ENCODE results near the gene SLC2A5.

SLC2A5 gene

GRCh38 chr1:9059891-9060744, 9.3 kb downstream of the SLC2A5 start:
- DNase-seq: no peak

- DNase-seq: no peak
These were observed 11.0 kb downstream of the SLC2A5 start for GRCh38 chr1:9058465-9058864.

GRCh38 chr1:9057851-9058250, 11.6 kb downstream of the SLC2A5 start:
- no peak for DNase-seq

DNA sequence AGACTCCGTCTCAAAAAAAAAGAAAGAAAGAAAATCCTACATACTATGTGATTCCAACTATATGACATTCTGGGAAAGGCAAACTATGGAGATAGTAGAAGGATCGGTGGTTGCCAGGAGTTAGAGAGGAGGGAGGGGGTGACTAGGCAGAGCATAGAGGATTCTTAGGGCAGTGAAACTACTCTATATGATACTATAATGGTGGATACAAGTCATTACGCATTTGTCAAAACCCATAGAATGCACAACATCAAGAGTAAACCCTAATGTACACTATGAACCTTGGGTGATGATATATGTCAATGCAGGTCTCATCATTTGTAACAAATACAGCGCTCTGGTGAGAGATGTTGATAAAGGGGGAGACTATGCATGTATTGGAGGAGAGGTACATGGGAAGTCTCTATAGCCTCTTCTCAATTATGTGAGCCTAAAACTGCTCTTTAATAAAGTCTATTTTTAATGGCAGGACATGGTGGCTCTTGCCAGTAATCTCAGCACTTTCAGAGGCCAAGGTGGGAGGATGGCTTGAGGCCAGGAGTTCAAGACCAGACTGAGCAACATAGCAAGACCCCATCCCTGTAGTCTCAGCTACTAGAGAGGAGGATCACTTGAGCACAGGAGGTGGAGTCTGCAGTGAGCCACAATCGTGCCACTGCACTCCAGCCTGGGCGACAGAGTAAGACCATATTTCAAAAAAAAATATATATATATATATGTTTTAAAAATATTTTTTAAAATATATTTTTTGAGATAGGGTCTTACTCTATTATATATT, 17.0 kb downstream of the SLC2A5 start:
- no peak for DNase-seq

DNA sequence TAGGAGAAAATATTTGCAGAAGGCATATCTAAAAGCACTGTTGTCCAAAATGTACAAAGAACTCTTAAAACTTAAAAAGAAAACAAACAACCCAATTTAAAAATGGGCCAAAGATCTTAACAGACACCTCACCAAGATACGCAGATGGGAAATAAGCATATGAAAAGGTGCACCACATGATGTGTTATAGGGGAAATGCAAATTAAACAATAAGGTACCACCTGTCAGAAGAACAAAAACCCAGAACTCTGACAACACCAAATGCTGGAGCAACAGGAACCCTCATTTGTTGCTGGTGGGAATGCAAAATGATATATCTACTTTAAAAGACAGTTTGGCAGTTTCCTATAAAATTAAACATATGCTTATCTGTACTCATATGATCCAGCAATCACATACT, 18.1 kb downstream of the SLC2A5 start:
- DNase-seq: no peak

GRCh38 chr1:9050803-9051202, 18.6 kb downstream of the SLC2A5 start:
- DNase-seq: no peak

DNA sequence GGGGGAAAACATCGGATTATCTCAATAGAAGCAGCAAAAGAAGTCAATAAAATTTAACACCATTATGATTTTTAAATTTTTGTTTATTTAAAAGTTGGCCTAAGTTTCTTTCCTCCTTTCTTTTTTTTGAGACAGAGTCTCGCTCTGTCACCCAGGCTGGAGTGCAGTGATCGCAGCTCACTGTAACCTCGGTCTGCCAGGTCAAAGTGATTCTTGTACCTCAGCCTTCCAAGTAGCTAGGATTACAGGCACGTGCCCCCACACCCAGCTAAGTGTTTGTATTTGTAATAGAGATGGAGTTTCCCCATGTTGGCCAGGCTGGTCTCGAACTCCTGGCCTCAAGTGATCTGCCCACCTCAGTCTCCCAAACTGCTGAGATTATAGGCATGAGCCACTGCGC, 20.9 kb downstream of the SLC2A5 start:
- no peak for DNase-seq

GRCh38 chr1:9047019-9047418, 22.4 kb downstream of the SLC2A5 start:
- no peak for DNase-seq

DNA sequence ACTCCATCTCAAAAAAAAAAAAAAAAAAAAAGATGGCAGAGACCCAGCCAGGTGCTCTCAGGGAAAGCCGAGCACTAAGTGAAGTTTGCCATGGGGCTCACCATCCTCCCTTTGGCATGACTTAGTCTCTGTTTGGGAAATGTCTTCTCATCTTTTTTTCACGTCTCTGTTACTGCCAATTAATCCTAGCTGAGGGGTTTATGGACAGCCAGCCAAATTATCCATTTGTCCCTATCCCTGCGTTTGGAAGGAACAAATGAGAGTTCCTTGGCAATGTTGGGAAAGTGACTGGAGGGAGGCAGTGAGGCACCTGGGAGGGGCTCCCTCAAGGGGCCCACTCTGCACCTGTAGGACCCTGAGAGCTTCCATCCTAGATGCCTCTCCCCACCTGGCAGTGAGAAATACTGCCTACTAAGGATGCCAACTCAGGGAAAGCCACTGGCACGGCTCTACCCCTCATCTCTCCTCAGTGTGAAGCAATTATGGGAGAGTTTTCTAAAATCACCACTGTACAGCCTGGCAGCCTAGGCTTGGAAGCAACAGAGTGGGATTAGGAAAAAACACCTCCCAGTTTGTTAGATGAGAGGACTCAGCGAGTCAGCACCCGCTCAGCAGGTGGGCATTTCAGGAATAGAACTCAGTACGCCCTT, 23.4 kb downstream of the SLC2A5 start:
- no peak for DNase-seq

- no peak for DNase-seq
These were observed 25.2 kb downstream of the SLC2A5 start for GRCh38 chr1:9044236-9044635.

DNA sequence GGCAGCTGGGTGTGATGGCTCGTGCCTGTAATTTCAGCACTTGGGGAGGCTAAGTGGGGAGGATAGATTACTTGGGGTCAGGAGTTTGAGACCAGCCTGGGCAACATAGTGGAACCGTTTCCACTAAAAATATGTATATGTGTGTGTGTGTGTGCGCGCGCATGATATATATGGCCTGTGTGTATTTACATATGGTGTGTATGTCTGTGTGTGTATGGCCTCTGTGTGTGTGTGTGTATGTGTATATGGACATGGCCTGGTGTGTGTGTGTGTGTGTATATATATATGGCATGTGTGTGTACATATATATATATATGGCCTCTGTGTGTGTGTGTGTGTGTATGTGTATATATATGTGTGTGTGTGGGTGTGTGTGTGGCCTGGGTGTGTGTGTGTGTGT, 27.2 kb downstream of the SLC2A5 start:
- no peak for DNase-seq

DNA sequence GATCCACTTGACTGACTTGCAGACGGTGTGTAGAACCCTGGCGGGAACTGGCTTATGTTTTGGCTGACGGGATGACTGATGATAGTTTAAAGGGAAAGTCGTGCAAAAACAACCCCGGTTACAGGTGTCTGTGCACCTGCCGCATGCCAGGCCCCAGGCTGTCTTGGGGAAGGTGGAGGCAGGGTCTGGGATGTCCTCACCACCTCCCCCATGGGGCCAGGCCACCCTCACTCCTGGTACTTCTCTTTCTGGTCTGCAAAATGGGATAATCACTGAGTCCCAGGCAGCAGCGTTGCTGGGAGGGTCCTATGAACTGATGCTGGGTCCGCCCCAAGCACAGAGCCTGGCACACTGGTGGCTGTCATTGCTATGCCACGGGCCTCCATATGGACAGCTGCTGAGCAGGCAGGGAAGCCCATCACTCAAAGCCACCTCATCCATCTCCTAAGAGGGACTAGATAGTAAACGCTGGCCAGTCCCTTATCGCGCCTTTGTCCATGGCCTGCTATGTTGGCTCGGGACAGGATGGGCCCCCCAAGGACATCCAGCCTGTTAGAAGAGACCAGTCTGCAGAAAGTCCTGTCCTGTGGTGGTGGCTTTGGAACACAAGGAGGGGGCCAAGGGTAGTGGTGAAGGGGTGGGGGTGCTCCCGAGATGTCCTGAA, 28.2 kb downstream of the SLC2A5 start:
- no peak for DNase-seq

DNA sequence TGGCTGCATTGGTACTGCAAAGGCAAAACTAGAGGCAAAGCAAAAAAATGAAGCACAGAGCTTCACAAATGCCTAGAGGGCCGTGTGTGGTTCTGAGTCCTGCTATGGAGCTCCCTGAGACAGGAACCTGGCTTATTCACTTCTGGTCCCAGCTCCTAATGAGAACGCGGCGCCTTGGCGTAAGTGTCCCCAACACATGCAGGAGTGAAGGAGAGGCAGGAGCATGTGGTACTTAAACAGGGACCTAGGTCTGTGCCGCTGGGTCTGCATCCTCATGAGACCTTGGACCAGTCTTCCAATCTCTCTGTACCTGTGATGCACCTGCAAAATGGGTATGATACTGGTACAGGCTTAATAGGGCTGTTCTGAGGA, 28.8 kb downstream of the SLC2A5 start:
- DNase-seq: no peak

DNA sequence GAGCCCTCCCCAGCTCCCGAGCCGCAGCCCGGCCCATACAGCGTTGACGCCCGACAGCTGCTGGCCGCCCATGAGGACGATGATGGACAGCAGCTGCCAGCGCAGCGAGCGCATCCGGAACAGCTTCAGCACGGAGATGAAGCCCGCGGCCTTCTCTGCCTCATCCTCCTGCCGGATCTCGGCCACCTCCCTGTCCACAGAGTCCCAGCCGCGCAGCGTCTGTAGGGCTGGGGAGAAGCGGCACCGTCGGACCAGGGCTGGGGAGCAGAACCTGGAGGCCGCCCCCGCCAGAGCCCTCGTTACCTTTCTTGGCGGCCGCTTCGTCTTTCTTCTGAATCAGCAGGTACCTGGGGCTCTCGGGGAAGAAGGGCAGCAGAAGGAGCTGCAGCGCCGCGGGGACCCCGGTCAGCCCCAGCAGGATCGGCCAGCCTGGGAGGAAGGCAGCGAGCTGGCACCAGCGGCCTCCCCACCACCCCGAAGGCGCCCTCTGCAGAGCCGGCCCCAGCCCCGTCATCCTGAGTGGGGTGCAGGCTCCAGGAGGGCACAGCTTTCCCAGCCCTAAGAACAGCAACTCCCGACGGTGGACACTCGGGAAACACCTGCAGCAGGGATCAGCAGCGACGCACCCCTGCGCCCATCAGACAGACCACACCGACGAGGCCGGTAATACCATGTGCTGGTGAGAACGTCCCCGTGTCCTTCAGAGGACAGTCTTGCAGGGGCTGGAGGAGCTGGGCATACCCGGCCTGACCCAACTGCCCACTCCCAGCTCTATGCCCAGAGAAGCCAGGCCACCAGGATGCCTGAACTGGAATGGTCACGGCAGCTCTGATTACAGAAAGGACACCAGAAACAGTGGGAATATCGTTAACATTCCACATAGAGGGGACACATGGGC, 29.4 kb downstream of the SLC2A5 start:
- no peak for DNase-seq

- DNase-seq: no peak
These were observed 30.3 kb downstream of the SLC2A5 start for GRCh38 chr1:9038881-9039760.

- no peak for DNase-seq
These were observed 31.1 kb downstream of the SLC2A5 start for GRCh38 chr1:9038338-9038650.

- no peak for DNase-seq
These were observed 31.7 kb downstream of the SLC2A5 start for GRCh38 chr1:9037476-9038337.

- no peak for DNase-seq
These were observed 34.2 kb downstream of the SLC2A5 start for GRCh38 chr1:9035226-9035625.

- DNase-seq: no peak
These were observed 36.1 kb downstream of the SLC2A5 start for GRCh38 chr1:9033363-9033762.

Data from effector CD4-positive, alpha-beta T cell (primary cell).